ENCODE data around the gene VSX1. TPM values are rescaled to one million over a fixed set of nuclear protein-coding genes. Genes with fewer than 3 reads are reported as not detected.

Gene VSX1
- total RNA-seq, 1 donor from 2014 or later, result not detected

DNA sequence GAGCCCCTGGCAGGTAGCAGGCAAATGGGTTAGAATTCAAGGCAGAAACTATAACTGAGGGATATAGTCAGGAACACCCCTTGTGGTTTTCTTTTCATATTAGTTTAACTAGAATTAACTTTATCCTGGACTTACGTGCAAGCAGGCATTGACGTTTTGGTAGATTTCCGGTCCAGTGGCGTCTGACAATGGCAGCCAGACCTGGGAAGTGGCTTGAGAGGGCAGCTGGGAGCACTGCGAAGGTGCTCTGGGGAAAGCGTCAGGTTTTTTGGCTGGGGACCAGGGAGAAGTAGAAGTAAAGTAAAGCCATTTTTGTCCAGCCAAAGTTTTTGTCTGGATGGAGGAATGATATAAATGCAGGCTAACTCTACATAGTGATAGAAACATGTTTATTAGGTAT is 15.6 kb downstream of the VSX1 start:
- no peaks in the 10 kb centered on the region for H3K36me3 ChIP-seq
- H3K27ac ChIP-seq, result no peak overlapping the region
- intact Hi-C loops (cut with DNase I), result no loop called here
- TF ChIP-seq, protein P1, sequence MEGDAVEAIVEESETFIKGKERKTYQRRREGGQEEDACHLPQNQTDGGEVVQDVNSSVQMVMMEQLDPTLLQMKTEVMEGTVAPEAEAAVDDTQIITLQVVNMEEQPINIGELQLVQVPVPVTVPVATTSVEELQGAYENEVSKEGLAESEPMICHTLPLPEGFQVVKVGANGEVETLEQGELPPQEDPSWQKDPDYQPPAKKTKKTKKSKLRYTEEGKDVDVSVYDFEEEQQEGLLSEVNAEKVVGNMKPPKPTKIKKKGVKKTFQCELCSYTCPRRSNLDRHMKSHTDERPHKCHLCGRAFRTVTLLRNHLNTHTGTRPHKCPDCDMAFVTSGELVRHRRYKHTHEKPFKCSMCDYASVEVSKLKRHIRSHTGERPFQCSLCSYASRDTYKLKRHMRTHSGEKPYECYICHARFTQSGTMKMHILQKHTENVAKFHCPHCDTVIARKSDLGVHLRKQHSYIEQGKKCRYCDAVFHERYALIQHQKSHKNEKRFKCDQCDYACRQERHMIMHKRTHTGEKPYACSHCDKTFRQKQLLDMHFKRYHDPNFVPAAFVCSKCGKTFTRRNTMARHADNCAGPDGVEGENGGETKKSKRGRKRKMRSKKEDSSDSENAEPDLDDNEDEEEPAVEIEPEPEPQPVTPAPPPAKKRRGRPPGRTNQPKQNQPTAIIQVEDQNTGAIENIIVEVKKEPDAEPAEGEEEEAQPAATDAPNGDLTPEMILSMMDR (IDR thresholded peaks at IDR 0.05), result no peak
- TF ChIP-seq POLR2AphosphoS5 (IDR thresholded peaks at IDR 0.05; ENCODE audit: insufficient read depth in 1 of 2, low read depth in 1 of 2) (no peak), POLR2A (IDR thresholded peaks at IDR 0.05) (no peak)
- H3K27me3 ChIP-seq, result no peaks in the 10 kb centered on the region
- H3K4me3 ChIP-seq, result no peak overlapping the region
- no peaks in the 10 kb centered on the region for H3K4me1 ChIP-seq
- H3K9me3 ChIP-seq, result no peaks in the 10 kb centered on the region
- no peak for DNase-seq (ENCODE audit: extremely low spot score in 2 of 2)

DNA sequence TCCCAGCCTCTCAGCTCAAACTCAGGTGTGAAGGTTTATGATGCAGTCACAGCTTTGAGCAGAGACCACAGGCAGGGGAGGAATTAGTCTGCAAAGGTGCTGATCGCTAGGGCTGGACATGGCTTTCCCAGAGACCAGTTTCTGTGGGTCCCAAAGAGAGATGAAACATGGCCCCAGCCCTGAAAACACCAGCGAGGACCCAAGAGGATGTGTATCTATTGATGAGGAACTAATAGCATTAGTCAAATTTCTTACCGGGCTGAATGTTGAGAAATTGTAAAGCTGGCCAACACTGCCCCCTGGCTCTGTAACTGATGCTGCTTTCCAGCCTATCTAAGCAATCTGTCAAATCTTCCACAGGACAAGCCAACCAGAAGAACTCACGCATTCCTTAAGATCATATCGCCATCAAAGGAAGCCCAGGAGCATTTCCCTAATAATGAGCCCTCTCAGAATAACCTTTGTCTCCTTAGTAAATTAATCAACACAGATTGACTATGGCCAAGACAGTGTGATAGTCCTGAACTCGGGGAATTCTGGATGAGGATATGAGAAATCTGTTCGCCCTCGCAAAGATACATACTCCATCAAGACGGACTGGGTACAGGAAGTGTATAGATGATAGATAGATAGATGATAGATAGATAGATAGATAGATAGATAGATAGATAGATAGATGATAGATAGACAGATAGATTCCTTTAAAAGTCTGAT is 16.2 kb downstream of the VSX1 start:
- Histone ChIP-seq H3K9me3 (no peaks in the 10 kb centered on the region), H3K27ac (no peak overlapping the region), H3K27me3 (no peaks in the 10 kb centered on the region), H3K4me1 (no peaks in the 10 kb centered on the region), H3K36me3 (no peaks in the 10 kb centered on the region), H3K4me3 (no peak overlapping the region)
- TF ChIP-seq POLR2A (IDR thresholded peaks at IDR 0.05), result no peak
- TF ChIP-seq, protein P1 (IDR thresholded peaks at IDR 0.05), result peak; percentile 75 to 92 (median 82)
- peak in 1 of 2 donors; percentile 67 for TF ChIP-seq POLR2AphosphoS5 (IDR thresholded peaks at IDR 0.05; ENCODE audit: insufficient read depth in 1 of 2, low read depth in 1 of 2)
- intact Hi-C loops (cut with DNase I), result loop anchor here (2.0 kb wide), 1 partner anchor 71 kb away; no protein-coding TSS in a partner anchor
- no peak for DNase-seq (ENCODE audit: extremely low spot score in 2 of 2)

DNA sequence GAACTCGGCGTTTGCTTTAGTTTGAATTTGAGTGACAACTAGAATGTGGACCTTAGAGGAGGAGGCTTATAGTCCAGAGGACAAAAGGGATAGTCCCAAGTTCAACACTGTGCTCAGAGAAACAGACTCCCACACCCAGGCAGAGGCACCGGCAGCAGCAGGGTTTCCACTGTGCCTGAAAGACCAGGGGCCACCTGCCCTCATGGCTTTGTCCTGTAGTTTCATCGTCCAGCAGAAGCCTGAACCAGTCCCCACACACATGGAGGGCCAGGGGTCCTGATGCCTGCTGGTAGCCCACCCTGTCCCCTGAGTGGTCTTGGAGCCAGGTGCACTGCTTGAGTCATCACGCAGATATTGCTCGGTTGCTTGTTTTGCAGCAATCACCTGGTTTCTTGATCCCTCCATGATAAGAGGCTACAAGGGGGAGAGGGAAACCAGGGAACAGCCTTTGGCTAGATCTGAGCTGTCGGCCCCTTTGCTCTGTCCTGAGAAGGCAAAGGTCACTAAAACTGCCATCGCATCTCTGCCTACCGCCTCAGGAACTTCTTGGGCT is 16.8 kb downstream of the VSX1 start:
- Histone ChIP-seq H3K9me3 (no peaks in the 10 kb centered on the region), H3K27ac (no peak overlapping the region), H3K27me3 (no peaks in the 10 kb centered on the region), H3K4me3 (no peak overlapping the region), H3K36me3 (no peaks in the 10 kb centered on the region), H3K4me1 (no peaks in the 10 kb centered on the region)
- intact Hi-C loops (cut with DNase I), result loop anchor here (2.0 kb wide), 1 partner anchor 70 kb away; no protein-coding TSS in a partner anchor
- DNase-seq (ENCODE audit: extremely low spot score in 2 of 2), result no peak
- TF ChIP-seq, protein P1 (IDR thresholded peaks at IDR 0.05), result no peak
- no peak for TF ChIP-seq POLR2AphosphoS5 (IDR thresholded peaks at IDR 0.05; ENCODE audit: insufficient read depth in 1 of 2, low read depth in 1 of 2)
- no peak for TF ChIP-seq POLR2A (IDR thresholded peaks at IDR 0.05)

DNA sequence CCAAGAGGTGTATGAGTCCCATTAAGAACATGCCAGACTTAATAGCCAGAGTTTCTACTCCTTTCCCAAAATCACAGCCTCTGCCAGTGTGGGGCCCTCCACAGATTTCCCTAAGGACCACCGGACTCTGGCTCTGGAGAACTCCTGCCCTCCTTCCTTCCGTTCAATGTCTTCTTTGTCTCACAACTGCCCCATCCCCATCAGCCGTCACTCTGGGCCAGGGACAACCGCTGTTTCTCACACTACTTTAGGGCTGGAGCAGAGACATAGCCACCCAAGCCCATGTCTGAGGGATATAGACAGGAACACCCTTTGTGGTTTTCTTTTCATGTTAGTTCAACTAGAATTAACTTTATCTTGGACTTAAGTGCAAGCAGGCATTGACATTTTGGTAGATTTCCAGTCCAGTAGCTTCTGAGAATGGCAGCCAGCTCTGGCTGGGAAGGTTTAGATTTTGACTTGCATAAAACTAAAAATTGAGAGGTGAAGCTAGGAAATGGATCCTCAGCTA is 17.3 kb downstream of the VSX1 start:
- no peak for DNase-seq (ENCODE audit: extremely low spot score in 2 of 2)
- no peak for TF ChIP-seq POLR2A (IDR thresholded peaks at IDR 0.05)
- TF ChIP-seq, protein P1 (IDR thresholded peaks at IDR 0.05), result no peak
- no peak for TF ChIP-seq POLR2AphosphoS5 (IDR thresholded peaks at IDR 0.05; ENCODE audit: insufficient read depth in 1 of 2, low read depth in 1 of 2)
- peaks cover 5% of the 10 kb centered on the region for H3K4me1 ChIP-seq
- intact Hi-C loops (cut with DNase I), result loop anchor here (2.0 kb wide), 1 partner anchor 70 kb away; no protein-coding TSS in a partner anchor
- H3K27ac ChIP-seq, result no peak overlapping the region
- no peaks in the 10 kb centered on the region for H3K36me3 ChIP-seq
- H3K4me3 ChIP-seq, result no peak overlapping the region
- H3K9me3 ChIP-seq, result no peaks in the 10 kb centered on the region
- H3K27me3 ChIP-seq, result no peaks in the 10 kb centered on the region

DNA sequence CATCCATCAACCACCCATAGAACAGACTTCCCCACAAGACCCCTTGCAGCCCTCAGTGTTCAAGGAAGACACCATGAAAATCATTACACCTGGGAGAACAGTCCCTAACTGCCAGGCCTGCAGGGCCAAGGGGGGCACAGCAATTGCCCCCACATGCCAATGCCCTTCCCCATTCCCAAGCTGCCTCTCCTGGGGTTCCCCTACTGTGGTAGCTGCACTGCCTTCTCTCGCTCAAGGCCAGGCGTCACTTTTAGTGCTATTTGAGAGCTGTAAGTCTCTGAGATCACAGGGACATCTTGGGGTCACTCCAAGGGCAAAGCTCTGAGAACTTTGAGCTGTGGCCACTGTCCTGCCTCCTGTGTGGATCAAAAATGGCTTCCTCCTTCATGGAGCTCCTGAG is 18.0 kb downstream of the VSX1 start:
- DNase-seq (ENCODE audit: extremely low spot score in 2 of 2), result no peak
- H3K36me3 ChIP-seq, result no peaks in the 10 kb centered on the region
- intact Hi-C loops (cut with DNase I), result loop anchor here (2.0 kb wide), 1 partner anchor 69 kb away; no protein-coding TSS in a partner anchor
- no peaks in the 10 kb centered on the region for H3K9me3 ChIP-seq
- no peak overlapping the region for H3K27ac ChIP-seq
- peaks cover 11% of the 10 kb centered on the region for H3K4me1 ChIP-seq
- H3K4me3 ChIP-seq, result no peak overlapping the region
- TF ChIP-seq POLR2A (IDR thresholded peaks at IDR 0.05), result no peak
- TF ChIP-seq POLR2AphosphoS5 (IDR thresholded peaks at IDR 0.05; ENCODE audit: insufficient read depth in 1 of 2, low read depth in 1 of 2), result no peak
- TF ChIP-seq, protein P1 (IDR thresholded peaks at IDR 0.05), result no peak
- no peaks in the 10 kb centered on the region for H3K27me3 ChIP-seq
